Measurements from ENCODE around the gene RPUSD2.

The RPUSD2 gene

GRCh38 chr15:40538976-40539375, 30.1 kb upstream of the RPUSD2 start:
- H3K9me3 ChIP-seq (ENCODE audit: insufficient read depth, low read length): no peaks in the 10 kb centered on the region
- no peak overlapping the region for H3K9ac ChIP-seq (ENCODE audit: insufficient read length, low read depth)
- no peak for DNase-seq (ENCODE audit: low read depth, low spot score)
- H3K4me3 ChIP-seq (ENCODE audit: insufficient read length, low read depth): no peak overlapping the region
- peaks cover 8% of the 10 kb centered on the region for H3K4me1 ChIP-seq (ENCODE audit: insufficient read depth, insufficient read length)
- no peaks in the 10 kb centered on the region for H3K36me3 ChIP-seq (ENCODE audit: insufficient read depth, insufficient read length, low read length)
- TF ChIP-seq SUZ12 (IDR thresholded peaks at IDR 0.05; ENCODE audit: extremely low read depth, insufficient read depth, insufficient read length): no peak
- TF ChIP-seq ZNF274 (IDR thresholded peaks at IDR 0.05; ENCODE audit: low read depth, low read length): no peak
- no peak for TF ChIP-seq YY1 (IDR thresholded peaks at IDR 0.05; ENCODE audit: insufficient read depth, insufficient read length)
- H3K27me3 ChIP-seq (ENCODE audit: insufficient read depth, insufficient read length): no peaks in the 10 kb centered on the region

DNA sequence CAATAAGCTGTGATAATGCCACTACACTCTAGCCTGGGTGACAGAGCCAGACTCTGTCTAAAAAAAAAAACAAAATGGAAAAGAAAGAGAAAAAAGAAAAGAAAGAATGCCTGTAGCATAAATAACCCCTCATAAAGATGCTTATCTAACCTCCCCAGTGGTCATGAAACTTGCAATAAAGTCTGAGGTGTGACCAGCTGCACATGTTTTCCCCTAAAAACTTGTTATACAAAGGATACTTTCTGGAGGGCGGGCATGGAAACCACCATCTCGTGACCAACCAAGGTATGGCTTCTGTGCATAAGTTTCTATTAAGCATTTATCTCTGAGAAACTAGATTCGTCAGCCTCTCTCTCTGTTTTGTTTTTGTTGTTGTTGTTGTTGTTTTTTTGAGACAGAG, 26.0 kb upstream of the RPUSD2 start:
- H3K36me3 ChIP-seq (ENCODE audit: insufficient read depth, insufficient read length, low read length): no peaks in the 10 kb centered on the region
- H3K4me1 ChIP-seq (ENCODE audit: insufficient read depth, insufficient read length): peaks cover 8% of the 10 kb centered on the region
- TF ChIP-seq YY1 (IDR thresholded peaks at IDR 0.05; ENCODE audit: insufficient read depth, insufficient read length) (no peak), ZNF274 (IDR thresholded peaks at IDR 0.05; ENCODE audit: low read depth, low read length) (no peak)
- no peak overlapping the region for H3K4me3 ChIP-seq (ENCODE audit: insufficient read length, low read depth)
- no peaks in the 10 kb centered on the region for H3K9me3 ChIP-seq (ENCODE audit: insufficient read depth, low read length)
- H3K27me3 ChIP-seq (ENCODE audit: insufficient read depth, insufficient read length): no peaks in the 10 kb centered on the region
- no peak for DNase-seq (ENCODE audit: low read depth, low spot score)
- no peak overlapping the region for H3K9ac ChIP-seq (ENCODE audit: insufficient read length, low read depth)

GRCh38 chr15:40543631-40544294, 25.3 kb upstream of the RPUSD2 start:
- H3K9me3 ChIP-seq (ENCODE audit: insufficient read depth, low read length): no peaks in the 10 kb centered on the region
- no peak overlapping the region for H3K9ac ChIP-seq (ENCODE audit: insufficient read length, low read depth)
- H3K27me3 ChIP-seq (ENCODE audit: insufficient read depth, insufficient read length): no peaks in the 10 kb centered on the region
- no peak overlapping the region for H3K4me3 ChIP-seq (ENCODE audit: insufficient read length, low read depth)
- peaks cover 3% of the 10 kb centered on the region for H3K36me3 ChIP-seq (ENCODE audit: insufficient read depth, insufficient read length, low read length)
- peaks cover 8% of the 10 kb centered on the region for H3K4me1 ChIP-seq (ENCODE audit: insufficient read depth, insufficient read length)
- TF ChIP-seq SUZ12 (IDR thresholded peaks at IDR 0.05; ENCODE audit: extremely low read depth, insufficient read depth, insufficient read length) (no peak), YY1 (IDR thresholded peaks at IDR 0.05; ENCODE audit: insufficient read depth, insufficient read length) (no peak), ZNF274 (IDR thresholded peaks at IDR 0.05; ENCODE audit: low read depth, low read length) (no peak)
- no peak for DNase-seq (ENCODE audit: low read depth, low spot score)

GRCh38 chr15:40545457-40545856, 23.6 kb upstream of the RPUSD2 start:
- Histone ChIP-seq H3K36me3 (ENCODE audit: insufficient read depth, insufficient read length, low read length) (peaks cover 9% of the 10 kb centered on the region), H3K4me1 (ENCODE audit: insufficient read depth, insufficient read length) (no peaks in the 10 kb centered on the region), H3K4me3 (ENCODE audit: insufficient read length, low read depth) (no peak overlapping the region), H3K9ac (ENCODE audit: insufficient read length, low read depth) (no peak overlapping the region), H3K9me3 (ENCODE audit: insufficient read depth, low read length) (no peaks in the 10 kb centered on the region), H3K27me3 (ENCODE audit: insufficient read depth, insufficient read length) (no peaks in the 10 kb centered on the region)
- TF ChIP-seq SUZ12 (IDR thresholded peaks at IDR 0.05; ENCODE audit: extremely low read depth, insufficient read depth, insufficient read length): no peak
- TF ChIP-seq ZNF274 (IDR thresholded peaks at IDR 0.05; ENCODE audit: low read depth, low read length): no peak
- TF ChIP-seq YY1 (IDR thresholded peaks at IDR 0.05; ENCODE audit: insufficient read depth, insufficient read length): no peak
- DNase-seq (ENCODE audit: low read depth, low spot score): no peak

GRCh38 chr15:40548610-40549009, 20.5 kb upstream of the RPUSD2 start:
- no peak overlapping the region for H3K4me3 ChIP-seq (ENCODE audit: insufficient read length, low read depth)
- DNase-seq (ENCODE audit: low read depth, low spot score): no peak
- TF ChIP-seq ZNF274 (IDR thresholded peaks at IDR 0.05; ENCODE audit: low read depth, low read length) (no peak), YY1 (IDR thresholded peaks at IDR 0.05; ENCODE audit: insufficient read depth, insufficient read length) (no peak), SUZ12 (IDR thresholded peaks at IDR 0.05; ENCODE audit: extremely low read depth, insufficient read depth, insufficient read length) (no peak)
- H3K9ac ChIP-seq (ENCODE audit: insufficient read length, low read depth): no peak overlapping the region
- no peaks in the 10 kb centered on the region for H3K27me3 ChIP-seq (ENCODE audit: insufficient read depth, insufficient read length)
- peaks cover 2% of the 10 kb centered on the region for H3K4me1 ChIP-seq (ENCODE audit: insufficient read depth, insufficient read length)
- H3K9me3 ChIP-seq (ENCODE audit: insufficient read depth, low read length): no peaks in the 10 kb centered on the region
- H3K36me3 ChIP-seq (ENCODE audit: insufficient read depth, insufficient read length, low read length): peaks cover 22% of the 10 kb centered on the region

DNA sequence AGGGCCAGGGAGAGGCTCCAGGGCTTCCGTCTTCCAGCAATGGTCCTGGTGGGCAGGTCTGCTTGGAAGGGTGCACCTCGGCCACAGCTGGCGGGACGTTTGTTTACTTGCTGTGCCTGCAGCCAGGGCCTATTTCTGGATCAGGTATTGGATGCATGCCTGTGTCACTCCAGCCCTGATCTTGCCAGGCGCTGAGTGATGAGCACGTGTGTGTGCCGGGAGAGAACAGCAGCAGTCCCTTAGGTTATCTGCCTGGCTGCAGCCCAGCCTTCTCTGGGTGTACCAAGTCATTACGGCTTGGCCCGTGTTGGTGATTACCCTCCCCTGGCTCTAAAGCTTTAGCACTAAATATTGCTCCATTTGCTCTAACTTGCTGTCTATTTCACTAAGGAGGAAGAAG, 19.2 kb upstream of the RPUSD2 start:
- peaks cover 24% of the 10 kb centered on the region for H3K36me3 ChIP-seq (ENCODE audit: insufficient read depth, insufficient read length, low read length)
- peaks cover 4% of the 10 kb centered on the region for H3K4me1 ChIP-seq (ENCODE audit: insufficient read depth, insufficient read length)
- TF ChIP-seq SUZ12 (IDR thresholded peaks at IDR 0.05; ENCODE audit: extremely low read depth, insufficient read depth, insufficient read length) (no peak), ZNF274 (IDR thresholded peaks at IDR 0.05; ENCODE audit: low read depth, low read length) (no peak), YY1 (IDR thresholded peaks at IDR 0.05; ENCODE audit: insufficient read depth, insufficient read length) (no peak)
- no peaks in the 10 kb centered on the region for H3K9me3 ChIP-seq (ENCODE audit: insufficient read depth, low read length)
- H3K9ac ChIP-seq (ENCODE audit: insufficient read length, low read depth): no peak overlapping the region
- no peaks in the 10 kb centered on the region for H3K27me3 ChIP-seq (ENCODE audit: insufficient read depth, insufficient read length)
- DNase-seq (ENCODE audit: low read depth, low spot score): no peak
- H3K4me3 ChIP-seq (ENCODE audit: insufficient read length, low read depth): no peak overlapping the region

- TF ChIP-seq ZNF274 (IDR thresholded peaks at IDR 0.05; ENCODE audit: low read depth, low read length) (no peak), YY1 (IDR thresholded peaks at IDR 0.05; ENCODE audit: insufficient read depth, insufficient read length) (no peak), SUZ12 (IDR thresholded peaks at IDR 0.05; ENCODE audit: extremely low read depth, insufficient read depth, insufficient read length) (no peak)
Measured at GRCh38 chr15:40550341-40551037, 18.6 kb upstream of the RPUSD2 start.

More at GRCh38 chr15:40550341-40551037, 18.6 kb upstream of the RPUSD2 start:
- peaks cover 4% of the 10 kb centered on the region for H3K4me1 ChIP-seq (ENCODE audit: insufficient read depth, insufficient read length)
- H3K36me3 ChIP-seq (ENCODE audit: insufficient read depth, insufficient read length, low read length): peaks cover 24% of the 10 kb centered on the region
- no peaks in the 10 kb centered on the region for H3K27me3 ChIP-seq (ENCODE audit: insufficient read depth, insufficient read length)
- no peak overlapping the region for H3K4me3 ChIP-seq (ENCODE audit: insufficient read length, low read depth)
- no peak overlapping the region for H3K9ac ChIP-seq (ENCODE audit: insufficient read length, low read depth)
- no peaks in the 10 kb centered on the region for H3K9me3 ChIP-seq (ENCODE audit: insufficient read depth, low read length)
- no peak for DNase-seq (ENCODE audit: low read depth, low spot score)

Data from NT2/D1 (cell line).